Adipose tissue (tissue), 3 donors: ENCODE results near the gene TMEM63A. TPM values are rescaled to one million over a fixed set of nuclear protein-coding genes. Genes with fewer than 3 reads are reported as not detected.
"Not testable (repeated sequence)": the region's sequence is repeated elsewhere in the genome, so short reads cannot be mapped to it uniquely, and the experiment has no call there.

Experiments
- H3K27ac ChIP-seq: one replicate; pipeline ENCODE4 v1.5.1; 2013; ENCODE audit warnings: low read depth, low read length
- WGBS, 3 donors: extraction: QIAGEN DNeasy Blood & Tissue Kit; methylation state at CpG; one replicate each; pipeline ENCODE4 v1.1.7; 2013; 5-methylcytosine and 5-hydroxymethylcytosine counted together
- polyA plus RNA-seq, 3 donors: library from polyadenylated mRNA; stranded (reverse); fragments of 200-250 nt; gene quantifications; one replicate each; pipeline ENCODE4 v1.2.3, GENCODE V29; 2013
- donor health status: healthy with polysubstance abuse.
- donor health status: Bipolar disorder and iron deficiency.
- donor health status: healthy.

Gene TMEM63A
- polyA plus RNA-seq, 3 donors: 26.2 to 51.8 (median 45.9) TPM

- WGBS, 3 donors: 72 to 79% (median 76%) methylated on average over 11 of the region's 11 CpGs
- H3K27ac ChIP-seq: no peak within 1 kb of the TSS
Observed at GRCh38 chr1:225888898-225889601, 6.9 kb upstream of the TMEM63A start, which contains the start of gene LEFTY1. Gene LEFTY1, minus strand, starts transcription at chr1:225889146. Its CDS starts 80 bp downstream, at chr1:225889066.

GRCh38 chr1:225888289-225888897 is 6.2 kb upstream of the TMEM63A start:
- 82 to 92% (median 88%) methylated on average over 12 to 18 of the region's 18 CpGs for WGBS, 3 donors
- no peak overlapping the region for H3K27ac ChIP-seq

- not testable (repeated sequence) for H3K27ac ChIP-seq
- WGBS, 3 donors: 15 to 51% (median 45%) methylated on average over 12 to 49 of the region's 56 CpGs
Observed at GRCh38 chr1:225887554-225888288, 5.5 kb upstream of the TMEM63A start.

GRCh38 chr1:225887030-225887314 is 4.8 kb upstream of the TMEM63A start:
- no peak overlapping the region for H3K27ac ChIP-seq
- 81 to 94% (median 85%) methylated on average over 7 of the region's 7 CpGs for WGBS, 3 donors

GRCh38 chr1:225886159-225887029 is 4.2 kb upstream of the TMEM63A start:
- 85 to 93% (median 92%) methylated on average over 19 of the region's 19 CpGs for WGBS, 3 donors
- no peak overlapping the region for H3K27ac ChIP-seq

GRCh38 chr1:225885336-225885735 is 3.2 kb upstream of the TMEM63A start:
- no peak overlapping the region for H3K27ac ChIP-seq
- 61 to 94% (median 81%) methylated on average over 6 of the region's 6 CpGs for WGBS, 3 donors

- no peak overlapping the region for H3K27ac ChIP-seq
- 74 to 87% (median 83%) methylated on average over 9 to 10 of the region's 11 CpGs for WGBS, 3 donors
Observed at GRCh38 chr1:225883616-225884265, 1.6 kb upstream of the TMEM63A start.

GRCh38 chr1:225882694-225883615 is 775 bp upstream of the TMEM63A start:
- 5 to 8% (median 7%) methylated on average over 54 to 63 of the region's 63 CpGs for WGBS, 3 donors

GRCh38 chr1:225881081-225881958 is 860 bp downstream of the TMEM63A start:
- H3K27ac ChIP-seq: peak overlapping the region; percentile 29
- WGBS, 3 donors: 5 to 11% (median 11%) methylated on average over 25 of the region's 25 CpGs

More at GRCh38 chr1:225882694-225883615, 775 bp upstream of the TMEM63A start:
- H3K27ac ChIP-seq: no peak overlapping the region

- 31 to 62% (median 58%) methylated on average over 5 of the region's 5 CpGs for WGBS, 3 donors
- H3K27ac ChIP-seq: no peak overlapping the region
Observed at GRCh38 chr1:225880636-225881035, 1.5 kb downstream of the TMEM63A start.

- 5 to 70% (median 61%) methylated on average over 2 of the region's 2 CpGs for WGBS, 3 donors
- H3K27ac ChIP-seq: no peak overlapping the region
Observed at GRCh38 chr1:225880222-225880588, 2.0 kb downstream of the TMEM63A start.

GRCh38 chr1:225879521-225880221 is 2.5 kb downstream of the TMEM63A start:
- WGBS, 3 donors: 27 to 59% (median 56%) methylated on average over 6 to 8 of the region's 8 CpGs
- H3K27ac ChIP-seq: no peak overlapping the region

GRCh38 chr1:225878282-225878681 is 3.9 kb downstream of the TMEM63A start:
- WGBS, 3 donors: 58 to 77% (median 70%) methylated on average over 4 of the region's 4 CpGs
- H3K27ac ChIP-seq: no peak overlapping the region

GRCh38 chr1:225877580-225877979 is 4.6 kb downstream of the TMEM63A start:
- no peak overlapping the region for H3K27ac ChIP-seq
- 30 to 47% (median 46%) methylated on average over 10 of the region's 10 CpGs for WGBS, 3 donors

GRCh38 chr1:225876900-225877510 is 5.2 kb downstream of the TMEM63A start:
- H3K27ac ChIP-seq: no peak overlapping the region
- WGBS, 3 donors: 68 to 81% (median 69%) methylated on average over 12 of the region's 12 CpGs
